Activated CD4-positive, alpha-beta T cell treated with anti-CD3 and anti-CD28 coated beads for 48 hours (primary cell): Measurements from ENCODE around the gene PTGES.
"Not testable (repeated sequence)": the region's sequence is repeated elsewhere in the genome, so short reads cannot be mapped to it uniquely, and the experiment has no call there.

Source experiments
- DNase-seq: peaks from one replicate; pipeline ENCODE4 v3.0.0-alpha.2; 2020

Gene PTGES

GRCh38 chr9:129752900-129753729, at the start of gene PTGES:
Gene PTGES (minus strand): TSS chr9:129753042. CDS start chr9:129753012, 30 bp downstream.
- DNase-seq = peak; percentile 59

GRCh38 chr9:129801504-129801903, 48.7 kb upstream of the PTGES start:
- no peak for DNase-seq

GRCh38 chr9:129798973-129799372, 46.1 kb upstream of the PTGES start:
- no peak for DNase-seq

- DNase-seq = not testable (repeated sequence)
These were observed 43.2 kb upstream of the PTGES start for GRCh38 chr9:129796029-129796428.

GRCh38 chr9:129794549-129794948, 41.7 kb upstream of the PTGES start:
- DNase-seq = no peak

GRCh38 chr9:129786481-129786880, 33.6 kb upstream of the PTGES start:
- no peak for DNase-seq

- DNase-seq = no peak
These were observed 33.0 kb upstream of the PTGES start for GRCh38 chr9:129785866-129786265.

- not testable (repeated sequence) for DNase-seq
These were observed 32.1 kb upstream of the PTGES start for GRCh38 chr9:129784970-129785369.

GRCh38 chr9:129783516-129784361, 30.9 kb upstream of the PTGES start:
- peak; percentile 83 for DNase-seq

- no peak for DNase-seq
These were observed 29.1 kb upstream of the PTGES start for GRCh38 chr9:129781981-129782380.

- DNase-seq = no peak
These were observed 28.3 kb upstream of the PTGES start for GRCh38 chr9:129781131-129781530.

GRCh38 chr9:129779560-129780190, 26.8 kb upstream of the PTGES start:
- no peak for DNase-seq

- no peak for DNase-seq
These were observed 25.6 kb upstream of the PTGES start for GRCh38 chr9:129778469-129778868.

GRCh38 chr9:129777769-129778130, 24.9 kb upstream of the PTGES start:
- no peak for DNase-seq

- peak; percentile 79 for DNase-seq
These were observed 24.3 kb upstream of the PTGES start for GRCh38 chr9:129776938-129777768.

GRCh38 chr9:129776566-129776937, 23.7 kb upstream of the PTGES start:
- DNase-seq = no peak

- not testable (repeated sequence) for DNase-seq
These were observed 23.3 kb upstream of the PTGES start for GRCh38 chr9:129776096-129776495.

GRCh38 chr9:129775448-129775798, 22.6 kb upstream of the PTGES start:
- no peak for DNase-seq

- DNase-seq = no peak
These were observed 22.1 kb upstream of the PTGES start for GRCh38 chr9:129774791-129775447.

GRCh38 chr9:129773262-129774048, 20.6 kb upstream of the PTGES start:
- DNase-seq = no peak

- DNase-seq = no peak
These were observed 17.9 kb upstream of the PTGES start for GRCh38 chr9:129770741-129771140.
